OCI-LY3 (cell line): ENCODE data around the gene SIGLEC11.
A peak's percentile ranks its signal among the peaks of the same experiment; 100 is the strongest.

Experiments
- H2AFZ ChIP-seq: fragments of 200-600, 300-600 bp; shearing (Covaris generic); 2 replicates; pipeline ENCODE4 v1.6.0; 2014; ENCODE audit warnings: antibody characterized with exemption, low read depth, low read length
- H3K27ac ChIP-seq: fragments of 200-600, 300-600 bp; sonication (generic); 2 replicates; pipeline ENCODE4 v1.5.1; 2014; ENCODE audit warnings: mild to moderate bottlenecking, low read length, moderate library complexity, mixed read lengths
- H3K27me3 ChIP-seq: fragments of 200-600, 300-600 bp; sonication (generic); 2 replicates; pipeline ENCODE4 v1.6.1; 2014; ENCODE audit warnings: low read depth, low read length, mixed read lengths
- H3K36me3 ChIP-seq: fragments of 200-600, 300-600 bp; sonication (generic); replicated peaks from 2 replicates; pipeline ENCODE3; 2014; ENCODE audit warnings: low read depth, low read length, mixed read lengths
- H3K4me1 ChIP-seq: fragments of 300-600, 200-600 bp; sonication (generic); 2 replicates; pipeline ENCODE4 v1.6.1; 2014; ENCODE audit warnings: low read length, mixed read lengths
- H3K4me2 ChIP-seq: fragments of 200-600, 300-600 bp; sonication (generic); 2 replicates; pipeline ENCODE4 v1.6.1; 2014; ENCODE audit warnings: low read length, mixed read lengths
- H3K4me3 ChIP-seq: fragments of 300-600, 200-600 bp; sonication (generic); 2 replicates; pipeline ENCODE4 v1.5.1; 2014; ENCODE audit warnings: antibody characterized with exemption, mild to moderate bottlenecking, low read length, moderate library complexity
- H3K79me2 ChIP-seq: fragments of 300-600, 200-600 bp; shearing (Covaris generic); 2 replicates; pipeline ENCODE4 v1.6.1; 2014; ENCODE audit warnings: mild to moderate bottlenecking, low read length, mixed read lengths
- H3K9ac ChIP-seq: fragments of 300-600, 200-600 bp; shearing (Covaris generic); 2 replicates; pipeline ENCODE4 v1.6.0; 2014; ENCODE audit warnings: mild to moderate bottlenecking, low read length, moderate library complexity
- H3K9me3 ChIP-seq: fragments of 200-600, 300-600 bp; shearing (Covaris generic); 2 replicates; pipeline ENCODE4 v1.6.1; 2014; ENCODE audit warnings: low read length, mixed read lengths; ENCODE audit not compliant: insufficient read depth
- H4K20me1 ChIP-seq: fragments of 200-600, 300-600 bp; sonication (generic); 2 replicates; pipeline ENCODE4 v1.6.1; 2016; ENCODE audit warnings: low read length, mixed read lengths; ENCODE audit not compliant: insufficient read depth
- EZH2phosphoT487 ChIP-seq: fragments of 200-600 bp; shearing (Covaris generic); IDR thresholded peaks from 2 replicates; pipeline ENCODE4 v1.6.1; 2018; ENCODE audit warnings: antibody characterized with exemption, mixed run types, low read depth
- TF ChIP-seq, protein P1 (sequence below): fragments of 200-600, 300-600 bp; sonication (generic); IDR thresholded peaks from 2 replicates; pipeline ENCODE4 v1.5.1; 2014; ENCODE audit warnings: antibody characterized with exemption, low read length, low read depth

SIGLEC11 gene

DNA sequence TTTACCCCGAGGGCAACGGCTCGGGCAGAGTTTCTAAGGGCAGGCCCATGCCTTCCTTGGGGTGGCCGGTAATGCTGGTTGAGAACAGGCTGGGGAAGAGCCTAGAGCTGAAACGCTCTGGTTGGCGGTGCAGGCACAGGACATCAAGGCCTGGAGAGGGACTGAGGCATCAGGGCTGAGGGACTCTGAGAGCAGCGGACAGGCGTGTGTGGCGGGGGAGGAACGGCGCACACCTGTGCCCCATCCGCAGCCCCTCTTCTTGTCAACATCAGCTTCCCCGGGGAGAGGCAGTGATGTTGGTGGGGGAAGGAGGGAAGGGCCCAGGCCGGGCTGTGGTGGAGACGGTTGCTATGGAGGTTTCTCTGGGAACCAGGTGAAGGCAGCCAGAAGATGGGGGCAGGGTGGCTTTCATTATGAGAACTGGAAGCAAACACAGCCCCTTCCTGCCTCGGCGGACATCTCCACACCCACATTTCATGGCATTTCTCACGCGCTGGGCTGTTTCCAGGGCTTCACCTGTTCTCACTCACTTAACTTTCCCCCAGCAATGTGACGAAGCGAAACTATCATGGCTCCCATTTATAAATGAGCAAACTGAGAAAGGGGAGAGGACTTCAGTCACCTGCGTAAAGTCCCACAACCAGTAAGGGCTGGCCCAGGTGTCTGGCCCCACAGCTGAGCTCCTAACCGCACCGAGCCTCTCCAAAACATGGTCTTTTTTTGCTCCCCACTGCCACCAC, 40.2 kb downstream of the SIGLEC11 start:
- H3K4me3 ChIP-seq, result peak overlapping the region; percentile 74
- H3K9me3 ChIP-seq, result no peaks in the 10 kb centered on the region
- TF ChIP-seq, protein P1, sequence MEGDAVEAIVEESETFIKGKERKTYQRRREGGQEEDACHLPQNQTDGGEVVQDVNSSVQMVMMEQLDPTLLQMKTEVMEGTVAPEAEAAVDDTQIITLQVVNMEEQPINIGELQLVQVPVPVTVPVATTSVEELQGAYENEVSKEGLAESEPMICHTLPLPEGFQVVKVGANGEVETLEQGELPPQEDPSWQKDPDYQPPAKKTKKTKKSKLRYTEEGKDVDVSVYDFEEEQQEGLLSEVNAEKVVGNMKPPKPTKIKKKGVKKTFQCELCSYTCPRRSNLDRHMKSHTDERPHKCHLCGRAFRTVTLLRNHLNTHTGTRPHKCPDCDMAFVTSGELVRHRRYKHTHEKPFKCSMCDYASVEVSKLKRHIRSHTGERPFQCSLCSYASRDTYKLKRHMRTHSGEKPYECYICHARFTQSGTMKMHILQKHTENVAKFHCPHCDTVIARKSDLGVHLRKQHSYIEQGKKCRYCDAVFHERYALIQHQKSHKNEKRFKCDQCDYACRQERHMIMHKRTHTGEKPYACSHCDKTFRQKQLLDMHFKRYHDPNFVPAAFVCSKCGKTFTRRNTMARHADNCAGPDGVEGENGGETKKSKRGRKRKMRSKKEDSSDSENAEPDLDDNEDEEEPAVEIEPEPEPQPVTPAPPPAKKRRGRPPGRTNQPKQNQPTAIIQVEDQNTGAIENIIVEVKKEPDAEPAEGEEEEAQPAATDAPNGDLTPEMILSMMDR, result no peak
- no peak for TF ChIP-seq EZH2phosphoT487
- H3K36me3 ChIP-seq, result peaks cover 23% of the 10 kb centered on the region
- H3K27me3 ChIP-seq, result no peaks in the 10 kb centered on the region
- H3K4me1 ChIP-seq, result peaks cover 91% of the 10 kb centered on the region
- peak overlapping the region; percentile 94 for H3K27ac ChIP-seq
- peak overlapping the region; percentile 95 for H3K4me2 ChIP-seq
- no peak overlapping the region for H2AFZ ChIP-seq
- peaks cover 80% of the 10 kb centered on the region for H3K79me2 ChIP-seq
- H4K20me1 ChIP-seq, result no peaks in the 10 kb centered on the region
- peak overlapping the region; percentile 93 for H3K9ac ChIP-seq

DNA sequence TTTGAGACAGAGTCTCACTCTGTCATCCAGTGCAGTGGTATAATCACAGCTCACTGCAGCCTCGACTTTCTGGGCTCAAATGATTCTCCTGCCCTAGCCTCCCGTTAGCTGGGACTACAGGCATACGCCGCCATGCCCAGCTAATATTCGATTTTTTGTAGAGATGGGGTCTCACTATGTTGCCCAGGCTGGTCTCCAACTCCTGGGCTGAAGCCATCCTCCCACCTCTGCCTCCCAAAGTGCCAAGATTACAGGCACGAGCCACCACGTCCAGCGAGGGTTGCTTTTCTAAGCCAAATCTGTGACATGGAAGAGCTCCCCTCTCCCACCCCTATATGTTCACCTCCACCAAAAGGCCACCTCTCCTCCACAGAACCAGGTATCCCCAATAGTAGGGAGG, 42.9 kb downstream of the SIGLEC11 start:
- Histone ChIP-seq H3K4me1 (peaks cover 78% of the 10 kb centered on the region), H3K27ac (peak overlapping the region; percentile 87), H3K4me3 (no peak overlapping the region), H3K9me3 (no peaks in the 10 kb centered on the region), H3K9ac (no peak overlapping the region), H3K4me2 (0 out of 2 replicates have a peak overlapping the region, but pooled peaks have one; percentile 85), H3K27me3 (no peaks in the 10 kb centered on the region), H4K20me1 (no peaks in the 10 kb centered on the region), H3K36me3 (peaks cover 42% of the 10 kb centered on the region), H3K79me2 (peaks cover 87% of the 10 kb centered on the region), H2AFZ (no peak overlapping the region)
- TF ChIP-seq EZH2phosphoT487, result no peak

DNA sequence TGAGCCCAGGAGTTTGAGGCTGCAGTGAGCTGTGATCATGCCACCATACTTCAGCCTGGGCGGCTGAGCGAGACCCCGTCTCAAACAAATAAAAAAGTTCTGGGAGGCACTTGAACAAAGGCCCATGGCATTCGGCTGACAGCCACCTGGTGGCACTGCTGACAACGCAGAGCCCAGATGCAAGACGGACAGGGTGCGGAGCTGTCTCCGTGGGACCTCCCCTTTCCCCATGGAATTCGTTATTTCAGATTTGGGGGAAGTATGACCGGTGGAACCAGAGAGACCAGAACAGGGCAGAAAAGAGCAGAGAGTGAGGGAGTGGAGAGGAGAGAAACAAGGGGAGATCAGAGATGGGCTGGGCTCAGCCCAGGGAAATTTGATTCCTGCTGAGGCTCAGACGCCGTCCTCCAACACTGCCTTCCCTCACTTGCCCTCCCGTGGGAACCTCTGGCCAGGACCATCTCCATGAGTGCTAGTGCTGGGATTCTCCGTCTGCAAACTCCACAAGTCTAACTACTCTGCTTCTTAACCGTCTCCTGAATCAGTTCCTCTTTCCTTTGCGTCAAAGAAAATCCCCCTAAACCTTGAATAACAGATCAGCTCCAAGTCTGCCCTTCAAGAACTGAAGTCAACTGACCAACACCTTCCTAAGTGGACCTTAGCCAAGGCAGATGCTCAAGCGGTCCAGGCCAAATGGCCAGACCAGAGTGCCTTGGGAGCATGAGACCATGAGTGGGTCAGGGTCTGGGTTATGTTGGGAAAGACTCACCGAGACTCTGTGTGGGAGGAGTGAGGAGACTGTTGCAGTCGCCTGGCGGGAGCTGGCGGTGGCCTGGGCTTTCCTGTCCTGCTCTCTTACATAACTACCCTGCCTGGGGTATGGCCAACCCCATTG, 43.9 kb downstream of the SIGLEC11 start:
- H3K4me2 ChIP-seq, result peak overlapping the region; percentile 85
- H3K4me1 ChIP-seq, result peaks cover 78% of the 10 kb centered on the region
- TF ChIP-seq, protein P1, result peak; percentile 94
- no peak for TF ChIP-seq EZH2phosphoT487
- H3K9me3 ChIP-seq, result no peaks in the 10 kb centered on the region
- H2AFZ ChIP-seq, result no peak overlapping the region
- peaks cover 86% of the 10 kb centered on the region for H3K79me2 ChIP-seq
- H3K27ac ChIP-seq, result peak overlapping the region; percentile 87
- no peaks in the 10 kb centered on the region for H3K27me3 ChIP-seq
- no peaks in the 10 kb centered on the region for H4K20me1 ChIP-seq
- H3K9ac ChIP-seq, result peak overlapping the region; percentile 83
- H3K36me3 ChIP-seq, result peaks cover 47% of the 10 kb centered on the region
- H3K4me3 ChIP-seq, result peak overlapping the region; percentile 71

DNA sequence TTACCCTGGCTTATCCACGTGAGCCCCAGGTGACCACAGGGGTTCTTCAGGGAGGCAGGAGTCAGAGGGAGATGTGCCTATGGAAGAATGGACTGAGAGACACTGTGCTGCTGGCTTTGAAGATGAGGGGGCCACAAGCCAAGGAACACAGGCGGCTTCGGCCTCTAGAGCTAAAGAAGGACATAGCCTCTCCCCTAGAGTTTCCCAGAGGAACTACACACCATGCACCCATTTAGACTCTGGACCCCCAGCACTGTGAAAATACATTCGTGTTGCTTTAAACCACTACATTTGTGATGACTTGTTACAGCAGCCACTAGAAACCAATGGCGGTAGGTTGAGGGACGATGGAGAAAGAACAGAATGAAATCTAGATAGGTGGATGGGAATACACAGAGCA, 45.7 kb downstream of the SIGLEC11 start:
- no peaks in the 10 kb centered on the region for H3K27me3 ChIP-seq
- H3K36me3 ChIP-seq, result peaks cover 49% of the 10 kb centered on the region
- H3K4me2 ChIP-seq, result no peak overlapping the region
- H3K9ac ChIP-seq, result no peak overlapping the region
- H3K27ac ChIP-seq, result no peak overlapping the region
- H3K4me1 ChIP-seq, result peaks cover 78% of the 10 kb centered on the region
- no peak overlapping the region for H3K4me3 ChIP-seq
- H4K20me1 ChIP-seq, result no peaks in the 10 kb centered on the region
- H2AFZ ChIP-seq, result no peak overlapping the region
- peaks cover 78% of the 10 kb centered on the region for H3K79me2 ChIP-seq
- no peaks in the 10 kb centered on the region for H3K9me3 ChIP-seq
- TF ChIP-seq, protein P1, result 0 out of 2 replicates have a peak, but pooled peaks have one; percentile 5
- TF ChIP-seq EZH2phosphoT487, result no peak
